Fibroblast of mammary gland (primary cell): Measurements from ENCODE around the gene ZNF358.
A peak's percentile ranks its signal among the peaks of the same experiment; 100 is the strongest.

Experiments used
- DNase-seq: peaks from one replicate; pipeline ENCODE4 v3.0.0-alpha.2; 2010; ENCODE audit warnings: low read depth
- H3K4me3 ChIP-seq: 2 replicates; pipeline ENCODE4 v1.5.1; 2011; ENCODE audit warnings: low read depth, mild to moderate bottlenecking, low read length, moderate library complexity; ENCODE audit not compliant: control insufficient read depth
- CTCF ChIP-seq: conservative IDR thresholded peaks from 2 replicates; pipeline ENCODE4 v1.5.1; 2011; ENCODE audit warnings: low read depth, low read length, inconsistent platforms; ENCODE audit not compliant: control insufficient read depth, insufficient read depth

ZNF358 gene

GRCh38 chr19:7522923-7523667, 7.2 kb downstream of the ZNF358 start:
- peak overlapping the region; percentile 70 for H3K4me3 ChIP-seq
- DNase-seq: peak; percentile 20
- no peak for TF ChIP-seq CTCF

- DNase-seq: no peak
- no peak overlapping the region for H3K4me3 ChIP-seq
- no peak for TF ChIP-seq CTCF
Observed at GRCh38 chr19:7524523-7524922, 8.6 kb downstream of the ZNF358 start.

- no peak overlapping the region for H3K4me3 ChIP-seq
- no peak for TF ChIP-seq CTCF
- DNase-seq: no peak
Observed at GRCh38 chr19:7524992-7525739, 9.3 kb downstream of the ZNF358 start.

GRCh38 chr19:7526059-7526929, 10.4 kb downstream of the ZNF358 start:
- H3K4me3 ChIP-seq: no peak overlapping the region
- DNase-seq: no peak
- TF ChIP-seq CTCF: no peak

GRCh38 chr19:7527516-7528191, 11.8 kb downstream of the ZNF358 start:
- no peak overlapping the region for H3K4me3 ChIP-seq
- TF ChIP-seq CTCF: no peak
- DNase-seq: no peak

GRCh38 chr19:7528192-7528519, 12.3 kb downstream of the ZNF358 start:
- H3K4me3 ChIP-seq: no peak overlapping the region
- no peak for DNase-seq
- no peak for TF ChIP-seq CTCF
